Neutrophil (primary cell): ENCODE results near the gene KIF1C.

Experiments
- H3K27ac ChIP-seq: fragments of 200-600 bp; sonication (generic); 2 replicates; pipeline ENCODE4 v1.5.1; 2016; ENCODE audit warnings: mild to moderate bottlenecking, moderate library complexity
- H3K27me3 ChIP-seq: fragments of 200-600 bp; sonication (generic); 2 replicates; pipeline ENCODE4 v1.6.0; 2016; ENCODE audit warnings: mild to moderate bottlenecking
- H3K36me3 ChIP-seq: fragments of 200-600 bp; sonication (generic); 2 replicates; pipeline ENCODE4 v1.5.1; 2017
- H3K4me1 ChIP-seq, 2 experiments: fragments of 200-600 bp in 1 of 2; sonication (generic) in 1 of 2; 1 replicate in 1 of 2; 2 replicates in 1 of 2; pipeline versions ENCODE4 v1.5.1 to v1.6.1; 2013 to 2016; ENCODE audit warnings: low read depth in 1 of 2, low read length in 1 of 2, mild to moderate bottlenecking in 1 of 2, moderate library complexity in 1 of 2; ENCODE audit not compliant: control insufficient read depth in 1 of 2, insufficient read depth in 1 of 2
- H3K4me3 ChIP-seq, 2 experiments: fragments of 200-600 bp in 1 of 2; sonication (generic) in 1 of 2; 1 replicate in 1 of 2; 2 replicates in 1 of 2; pipeline ENCODE4 v1.5.1; 2013 to 2016; ENCODE audit warnings: low read depth in 1 of 2, low read length in 1 of 2, mild to moderate bottlenecking in 1 of 2, moderate library complexity in 1 of 2
- H3K9me3 ChIP-seq: fragments of 200-600 bp; sonication (generic); 2 replicates; pipeline ENCODE4 v1.5.1; 2016
- CTCF ChIP-seq: fragments of 200-600 bp; sonication (generic); IDR thresholded peaks from 2 replicates; pipeline ENCODE4 v1.5.1; 2016; ENCODE audit warnings: antibody characterized with exemption

Gene KIF1C

GRCh38 chr17:4958102-4958501 lies 39.6 kb upstream of the KIF1C start:
- H3K9me3 ChIP-seq, result no peaks in the 10 kb centered on the region
- H3K4me3 ChIP-seq, result no peak overlapping the region
- no peak for TF ChIP-seq CTCF
- H3K27me3 ChIP-seq, result no peaks in the 10 kb centered on the region
- peaks cover 12% of the 10 kb centered on the region for H3K36me3 ChIP-seq
- H3K4me1 ChIP-seq, result peaks cover 0 to 6% of the 10 kb centered on the region in 2 experiments
- no peak overlapping the region for H3K27ac ChIP-seq

GRCh38 chr17:4959261-4959965 lies 38.3 kb upstream of the KIF1C start:
- no peaks in the 10 kb centered on the region for H3K27me3 ChIP-seq
- H3K27ac ChIP-seq, result no peak overlapping the region
- TF ChIP-seq CTCF, result no peak
- peaks cover 0 to 6% of the 10 kb centered on the region in 2 experiments for H3K4me1 ChIP-seq
- H3K4me3 ChIP-seq, result no peak overlapping the region
- peaks cover 12% of the 10 kb centered on the region for H3K36me3 ChIP-seq
- H3K9me3 ChIP-seq, result no peaks in the 10 kb centered on the region

- Histone ChIP-seq H3K36me3 (peaks cover 12% of the 10 kb centered on the region), H3K27me3 (no peaks in the 10 kb centered on the region), H3K4me3 (no peak overlapping the region), H3K27ac (no peak overlapping the region), H3K4me1 (peaks cover under 1 to 7% of the 10 kb centered on the region in 2 experiments), H3K9me3 (no peaks in the 10 kb centered on the region)
- TF ChIP-seq CTCF, result no peak
Observed at GRCh38 chr17:4960279-4960922, 37.3 kb upstream of the KIF1C start.

GRCh38 chr17:4965311-4965986 lies 32.3 kb upstream of the KIF1C start:
- Histone ChIP-seq H3K4me3 (no peak overlapping the region), H3K36me3 (peaks cover 22% of the 10 kb centered on the region), H3K27ac (peak overlapping the region; percentile 98), H3K9me3 (no peaks in the 10 kb centered on the region), H3K27me3 (no peaks in the 10 kb centered on the region), H3K4me1 (peaks cover 32 to 35% of the 10 kb centered on the region in 2 experiments)
- TF ChIP-seq CTCF, result no peak

- Histone ChIP-seq H3K36me3 (peaks cover 36% of the 10 kb centered on the region), H3K27me3 (no peaks in the 10 kb centered on the region), H3K4me1 (peaks cover 32 to 35% of the 10 kb centered on the region in 2 experiments), H3K4me3 (peak overlapping the region; percentile 61 to 100), H3K27ac (peak overlapping the region; percentile 98), H3K9me3 (no peaks in the 10 kb centered on the region)
- no peak for TF ChIP-seq CTCF
Observed at GRCh38 chr17:4966844-4967538, 30.8 kb upstream of the KIF1C start.
